CD4-positive, alpha-beta T cell (primary cell): ENCODE measurements around the gene GRM5. TPM values are rescaled to one million over a fixed set of nuclear protein-coding genes. Genes with fewer than 3 reads are reported as not detected.
"Not testable (repeated sequence)": the region's sequence is repeated elsewhere in the genome, so short reads cannot be mapped to it uniquely, and the experiment has no call there.

Experiments
- ATAC-seq: fragments of 200-7000 bp; cut with Tn5 transposase; one replicate; pipeline ENCODE4 v1.10.0; 2022; ENCODE audit warnings: mild to moderate bottlenecking; ENCODE audit not compliant: poor library complexity
- CTCF ChIA-PET: fragments of 350-600 bp; sonication (Branson Sonifier 250); formaldehyde crosslinking; loops from one replicate; lab custom pipeline; 2021; ENCODE audit warnings: antibody characterized with exemption, inconsistent platforms; lab: Charles Lee
- POLR2A ChIA-PET: fragments of 350-600 bp; sonication (Branson Sonifier 250); formaldehyde crosslinking; loops from one replicate; lab custom pipeline; 2021; ENCODE audit warnings: antibody characterized with exemption, inconsistent platforms; lab: Charles Lee
- DNase-seq, 14 experiments: peaks; one replicate each; pipeline ENCODE4 v3.0.0-alpha.2; 2013 to 2020; ENCODE audit warnings: mixed read lengths in 2 of 14
- H3K27ac ChIP-seq, 2 donors: one replicate each; pipeline versions ENCODE4 v1.5.1 to v1.7.0; 2013; ENCODE audit warnings: low read length in 2 of 2, low read depth in 1 of 2, mild to moderate bottlenecking in 1 of 2
- H3K27me3 ChIP-seq, 2 experiments: 1 replicate in 1 of 2; 2 replicates in 1 of 2; pipeline versions ENCODE4 v1.6.1 to v1.7.0; 2013; ENCODE audit warnings: low read length in 2 of 2, control low read depth in 1 of 2, mild to moderate bottlenecking in 1 of 2, moderate library complexity in 1 of 2; ENCODE audit not compliant: insufficient read depth in 2 of 2, control insufficient read depth in 1 of 2
- H3K36me3 ChIP-seq: one replicate; pipeline ENCODE4 v1.6.1; 2013; ENCODE audit warnings: low read length, control low read depth; ENCODE audit not compliant: insufficient read depth
- H3K4me1 ChIP-seq: one replicate; pipeline ENCODE4 v1.6.1; 2013; ENCODE audit warnings: low read length, control low read depth; ENCODE audit not compliant: insufficient read depth
- H3K4me3 ChIP-seq: one replicate; pipeline ENCODE4 v1.5.1; 2013; ENCODE audit warnings: mild to moderate bottlenecking, low read length, moderate library complexity
- H3K9me3 ChIP-seq, 2 experiments: 1 replicate in 1 of 2; 2 replicates in 1 of 2; pipeline versions ENCODE4 v1.6.1 to v1.7.0; 2013; ENCODE audit warnings: low read length in 2 of 2, mild to moderate bottlenecking in 2 of 2, control low read depth in 1 of 2, moderate library complexity in 1 of 2; ENCODE audit not compliant: control insufficient read depth in 1 of 2, insufficient read depth in 1 of 2
- H3K27ac Mint-ChIP-seq: one replicate; pipeline ENCODE4 v1.8.0; 2020; ENCODE audit warnings: mixed read lengths
- H3K27me3 Mint-ChIP-seq: one replicate; pipeline ENCODE4 v1.8.0; 2021; ENCODE audit warnings: mixed read lengths
- H3K36me3 Mint-ChIP-seq: one replicate; pipeline ENCODE4 v1.8.0; 2021; ENCODE audit warnings: low read depth, mixed read lengths
- H3K4me1 Mint-ChIP-seq: one replicate; pipeline ENCODE4 v1.8.0; 2021; ENCODE audit warnings: low read depth, mixed read lengths
- H3K4me3 Mint-ChIP-seq: one replicate; pipeline ENCODE4 v1.8.0; 2020; ENCODE audit warnings: mild to moderate bottlenecking, mixed read lengths
- H3K9me3 Mint-ChIP-seq: one replicate; pipeline ENCODE4 v1.8.0; 2020; ENCODE audit warnings: mixed read lengths
- CTCF ChIP-seq: fragments of 200-600 bp; IDR thresholded peaks from one replicate; pipeline ENCODE4 v1.8.0; 2022; ENCODE audit warnings: antibody characterized with exemption, mild to moderate bottlenecking
- intact Hi-C, 2 experiments: fragments of 100-400 bp; cut with DNase I in 1 of 2; cut with micrococcal nuclease in 1 of 2; formaldehyde crosslinking; loops; one replicate each; pipeline versions ENCODE4 v1.15.1 to v1.9.0; 2023 to 2025; cut with DNase I, micrococcal nuclease
- total RNA-seq, 174 experiments: library from RNA in 2 of 174; stranded (reverse) in 2 of 174; gene quantifications; one replicate each; pipeline ENCODE4 v1.2.3 and lab custom pipeline; 2021 to 2026

The GRM5 gene
- total RNA-seq, 2 experiments from 2014 or later = not detected

- Histone ChIP-seq H3K4me3 (no peak overlapping the region), H3K27ac (no peak overlapping the region), H3K27me3 (no peaks in the 10 kb centered on the region), H3K4me1 (no peaks in the 10 kb centered on the region), H3K9me3 (no peaks in the 10 kb centered on the region), H3K36me3 (no peaks in the 10 kb centered on the region)
- no peaks in the 10 kb centered on the region for H3K4me1 Mint-ChIP-seq
- POLR2A ChIA-PET = no interaction called here
- no peak overlapping the region for H3K27ac Mint-ChIP-seq
- intact Hi-C loops = no loop called here
- no peak for ATAC-seq
- no peak overlapping the region for H3K4me3 Mint-ChIP-seq
- no peaks in the 10 kb centered on the region for H3K9me3 Mint-ChIP-seq
- no peak for DNase-seq
- no peak for TF ChIP-seq CTCF
- no peaks in the 10 kb centered on the region for H3K27me3 Mint-ChIP-seq
- H3K36me3 Mint-ChIP-seq = no peaks in the 10 kb centered on the region
- CTCF ChIA-PET = no interaction called here
Observed at GRCh38 chr11:88469561-88470225, 596.1 kb downstream of the GRM5 start.

GRCh38 chr11:88464528-88464927 is 601.3 kb downstream of the GRM5 start:
- POLR2A ChIA-PET = no interaction called here
- no peak for TF ChIP-seq CTCF
- H3K4me3 Mint-ChIP-seq = no peak overlapping the region
- H3K36me3 Mint-ChIP-seq = no peaks in the 10 kb centered on the region
- intact Hi-C loops = no loop called here
- Histone ChIP-seq H3K4me3 (no peak overlapping the region), H3K36me3 (no peaks in the 10 kb centered on the region), H3K27me3 (no peaks in the 10 kb centered on the region), H3K9me3 (peaks cover 0 to 8% of the 10 kb centered on the region in 2 experiments), H3K27ac (no peak overlapping the region), H3K4me1 (no peaks in the 10 kb centered on the region)
- CTCF ChIA-PET = no interaction called here
- DNase-seq (no peak), ATAC-seq (no peak)
- H3K27ac Mint-ChIP-seq = no peak overlapping the region
- no peaks in the 10 kb centered on the region for H3K4me1 Mint-ChIP-seq
- H3K27me3 Mint-ChIP-seq = no peaks in the 10 kb centered on the region
- no peaks in the 10 kb centered on the region for H3K9me3 Mint-ChIP-seq

GRCh38 chr11:88463301-88463700 is 602.5 kb downstream of the GRM5 start:
- ATAC-seq, CTCF ChIA-PET: not testable (repeated sequence)

GRCh38 chr11:88458047-88458446 is 607.7 kb downstream of the GRM5 start:
- H3K4me3 ChIP-seq, H3K9me3 ChIP-seq, H3K4me1 ChIP-seq, DNase-seq, H3K27me3 ChIP-seq, POLR2A ChIA-PET, ATAC-seq, intact Hi-C loops, H3K36me3 ChIP-seq, H3K9me3 Mint-ChIP-seq, H3K4me3 Mint-ChIP-seq, H3K36me3 Mint-ChIP-seq, H3K27ac Mint-ChIP-seq, H3K4me1 Mint-ChIP-seq, CTCF ChIA-PET, H3K27ac ChIP-seq, H3K27me3 Mint-ChIP-seq: not testable (repeated sequence)

More at GRCh38 chr11:88463301-88463700, 602.5 kb downstream of the GRM5 start:
- H3K36me3 ChIP-seq, H3K36me3 Mint-ChIP-seq, H3K9me3 Mint-ChIP-seq, DNase-seq, H3K27ac Mint-ChIP-seq, H3K4me1 ChIP-seq, H3K4me3 Mint-ChIP-seq, H3K4me3 ChIP-seq, H3K27me3 Mint-ChIP-seq, H3K9me3 ChIP-seq, POLR2A ChIA-PET, H3K4me1 Mint-ChIP-seq, H3K27me3 ChIP-seq, H3K27ac ChIP-seq, intact Hi-C loops: not testable (repeated sequence)
